Keratinocyte (primary cell): Measurements from ENCODE around the gene HOXD10. TPM values are rescaled to one million over a fixed set of nuclear protein-coding genes. Genes with fewer than 3 reads are reported as not detected.

Experiments used
- DNase-seq: peaks from one replicate; pipeline ENCODE4 v3.0.0-alpha.2; 2011; ENCODE audit warnings: low read depth, missing footprints, low spot score
- FAIRE-seq: peaks from 2 replicates; lab custom pipeline; 2011; peaks lifted over from hg19 to GRCh38; lab: Jason Lieb, UNC
- H2AFZ ChIP-seq: 2 replicates; pipeline ENCODE4 v1.6.0; 2012; ENCODE audit warnings: low read length, control low read depth, inconsistent platforms; ENCODE audit not compliant: control insufficient read depth
- H3K27ac ChIP-seq: 2 replicates; pipeline ENCODE4 v1.5.1; 2011; ENCODE audit warnings: low read length; ENCODE audit not compliant: control insufficient read depth, insufficient read depth
- H3K27me3 ChIP-seq: 3 replicates; pipeline ENCODE4 v1.6.0; 2011; ENCODE audit warnings: low read length; ENCODE audit not compliant: control insufficient read depth, insufficient read depth; ENCODE audit errors: extremely low read depth
- H3K36me3 ChIP-seq, 2 experiments: 2 replicates in 1 of 2; 3 replicates in 1 of 2; pipeline ENCODE4 v1.5.1; 2011; ENCODE audit warnings: low read length in 2 of 2, mild to moderate bottlenecking in 1 of 2; ENCODE audit not compliant: control insufficient read depth in 2 of 2, insufficient read depth in 2 of 2; ENCODE audit errors: extremely low read depth in 1 of 2
- H3K4me1 ChIP-seq: 3 replicates; pipeline ENCODE4 v1.5.1; 2011; ENCODE audit warnings: low read length; ENCODE audit not compliant: control insufficient read depth, insufficient read depth; ENCODE audit errors: extremely low read depth
- H3K4me2 ChIP-seq: 3 replicates; pipeline ENCODE4 v1.6.0; 2011; ENCODE audit warnings: low read depth, low read length; ENCODE audit not compliant: control insufficient read depth, insufficient read depth; ENCODE audit errors: extremely low read depth
- H3K4me3 ChIP-seq, 3 experiments: fragments of 200-600 bp in 1 of 3; sonication (generic) in 1 of 3; 2 replicates in 2 of 3; 3 replicates in 1 of 3; pipeline ENCODE4 v1.5.1; 2011 to 2016; ENCODE audit warnings: low read length in 3 of 3, mild to moderate bottlenecking in 3 of 3, control low read depth in 2 of 3, inconsistent platforms in 1 of 3, low read depth in 1 of 3, mixed read lengths in 1 of 3, mixed run types in 1 of 3, moderate library complexity in 1 of 3; ENCODE audit not compliant: control insufficient read depth in 2 of 3, insufficient read depth in 2 of 3; ENCODE audit errors: extremely low read depth in 1 of 3
- H3K79me2 ChIP-seq: 2 replicates; pipeline ENCODE4 v1.6.0; 2012; ENCODE audit warnings: low read length; ENCODE audit not compliant: control insufficient read depth, insufficient read depth
- H3K9ac ChIP-seq: 3 replicates; pipeline ENCODE4 v1.6.0; 2011; ENCODE audit warnings: low read length; ENCODE audit not compliant: control insufficient read depth, insufficient read depth; ENCODE audit errors: extremely low read depth
- H3K9me1 ChIP-seq: 3 replicates; pipeline ENCODE4 v1.6.0; 2011; ENCODE audit warnings: low read length; ENCODE audit not compliant: control insufficient read depth, insufficient read depth; ENCODE audit errors: extremely low read depth
- H3K9me3 ChIP-seq: 2 replicates; pipeline ENCODE4 v1.5.1; 2012; ENCODE audit warnings: low read depth, low read length; ENCODE audit not compliant: control insufficient read depth
- H4K20me1 ChIP-seq: 3 replicates; pipeline ENCODE4 v1.6.0; 2011; ENCODE audit warnings: low read length; ENCODE audit not compliant: control insufficient read depth, insufficient read depth; ENCODE audit errors: extremely low read depth
- CTCF ChIP-seq, 3 experiments: IDR thresholded peaks in 1 of 3; conservative IDR thresholded peaks in 1 of 3; optimal IDR thresholded peaks in 1 of 3; 2 replicates in 2 of 3; 3 replicates in 1 of 3; pipeline versions ENCODE3 to v1.5.1; 2011; ENCODE audit warnings: low read length in 3 of 3, mild to moderate bottlenecking in 3 of 3, moderate library complexity in 2 of 3, control low read depth in 1 of 3, inconsistent platforms in 1 of 3; ENCODE audit not compliant: insufficient read depth in 2 of 3; ENCODE audit errors: extremely low read depth in 1 of 3
- EZH2 ChIP-seq: IDR thresholded peaks from one replicate; pipeline ENCODE4 v1.6.1; 2012; ENCODE audit warnings: inconsistent platforms, mild to moderate bottlenecking, low read length, moderate library complexity
- dilution Hi-C: fragments of 300-500 bp; cut with MboI; formaldehyde crosslinking; loops from one replicate; pipeline ENCODE4 v1.7.0; 2020; ENCODE audit warnings: low sequenced_read_pairs; ENCODE audit not compliant: extremely low pct_ligation_motif_present
- polyA plus RNA-seq, 5 experiments: library from polyadenylated mRNA; depleted of rRNA in 3 of 5; stranded (reverse) in 3 of 5; stranded (forward) in 1 of 5; unstranded in 1 of 5; fragments of >200 nt; gene quantifications; 1 replicate in 1 of 5; 2 replicates in 3 of 5; 3 replicates in 1 of 5; pipeline versions ENCODE4 v1.2.1 to v1.2.3, GENCODE V29; 2011 to 2012; ENCODE audit warnings: missing spikeins in 2 of 5, low read depth in 1 of 5, low replicate concordance in 1 of 5

HOXD10 gene
- polyA plus RNA-seq, 1 donor (not counting 4 experiments of a cell fraction or from before 2014, with no cell fraction given) = not detected

- no peak overlapping the region for H2AFZ ChIP-seq
- H3K27me3 ChIP-seq = peaks cover 99% of the 10 kb centered on the region
- H3K36me3 ChIP-seq = no peaks in the 10 kb centered on the region
- dilution Hi-C loops = no loop called here
- no peaks in the 10 kb centered on the region for H4K20me1 ChIP-seq
- H3K79me2 ChIP-seq = no peaks in the 10 kb centered on the region
- no peak overlapping the region for H3K4me3 ChIP-seq
- no peak for TF ChIP-seq EZH2
- no peak for TF ChIP-seq CTCF (optimal IDR thresholded peaks at IDR 0.05 in 1 of 3, IDR thresholded peaks at IDR 0.05 in 1 of 3, conservative IDR thresholded peaks at IDR 0.05 in 1 of 3; ENCODE audit: extremely low read depth in 1 of 3, insufficient read depth in 2 of 3, low read length in 3 of 3)
- FAIRE-seq (no peak), DNase-seq (no peak)
- H3K4me2 ChIP-seq = no peak overlapping the region
- H3K9ac ChIP-seq = no peak overlapping the region
- no peaks in the 10 kb centered on the region for H3K4me1 ChIP-seq
- no peak overlapping the region for H3K27ac ChIP-seq
- no peaks in the 10 kb centered on the region for H3K9me1 ChIP-seq
- no peaks in the 10 kb centered on the region for H3K9me3 ChIP-seq
Measured at GRCh38 chr2:176072292-176072669, 44.3 kb upstream of the HOXD10 start.

- no peaks in the 10 kb centered on the region for H4K20me1 ChIP-seq
- no peaks in the 10 kb centered on the region for H3K4me1 ChIP-seq
- no peaks in the 10 kb centered on the region for H3K79me2 ChIP-seq
- no peak overlapping the region for H3K4me3 ChIP-seq
- TF ChIP-seq CTCF (optimal IDR thresholded peaks at IDR 0.05 in 1 of 3, IDR thresholded peaks at IDR 0.05 in 1 of 3, conservative IDR thresholded peaks at IDR 0.05 in 1 of 3; ENCODE audit: extremely low read depth in 1 of 3, insufficient read depth in 2 of 3, low read length in 3 of 3) (no peak), EZH2 (peak; percentile 79)
- H3K9ac ChIP-seq = no peak overlapping the region
- no peak overlapping the region for H3K4me2 ChIP-seq
- H3K27me3 ChIP-seq = peaks cover 91% of the 10 kb centered on the region
- no peaks in the 10 kb centered on the region for H3K9me3 ChIP-seq
- FAIRE-seq (no peak), DNase-seq (no peak)
- no peak overlapping the region for H2AFZ ChIP-seq
- H3K27ac ChIP-seq = no peak overlapping the region
- dilution Hi-C loops = no loop called here
- no peaks in the 10 kb centered on the region for H3K36me3 ChIP-seq
- H3K9me1 ChIP-seq = no peaks in the 10 kb centered on the region
Measured at GRCh38 chr2:176072951-176073904, 43.4 kb upstream of the HOXD10 start.
